ENCODE data around the gene MSI2. TPM values are rescaled to one million over a fixed set of nuclear protein-coding genes. Genes with fewer than 3 reads are reported as not detected.

The MSI2 gene
- total RNA-seq, 8 experiments from 2014 or later, result 33.0 to 114 (median 67.5) TPM

DNA sequence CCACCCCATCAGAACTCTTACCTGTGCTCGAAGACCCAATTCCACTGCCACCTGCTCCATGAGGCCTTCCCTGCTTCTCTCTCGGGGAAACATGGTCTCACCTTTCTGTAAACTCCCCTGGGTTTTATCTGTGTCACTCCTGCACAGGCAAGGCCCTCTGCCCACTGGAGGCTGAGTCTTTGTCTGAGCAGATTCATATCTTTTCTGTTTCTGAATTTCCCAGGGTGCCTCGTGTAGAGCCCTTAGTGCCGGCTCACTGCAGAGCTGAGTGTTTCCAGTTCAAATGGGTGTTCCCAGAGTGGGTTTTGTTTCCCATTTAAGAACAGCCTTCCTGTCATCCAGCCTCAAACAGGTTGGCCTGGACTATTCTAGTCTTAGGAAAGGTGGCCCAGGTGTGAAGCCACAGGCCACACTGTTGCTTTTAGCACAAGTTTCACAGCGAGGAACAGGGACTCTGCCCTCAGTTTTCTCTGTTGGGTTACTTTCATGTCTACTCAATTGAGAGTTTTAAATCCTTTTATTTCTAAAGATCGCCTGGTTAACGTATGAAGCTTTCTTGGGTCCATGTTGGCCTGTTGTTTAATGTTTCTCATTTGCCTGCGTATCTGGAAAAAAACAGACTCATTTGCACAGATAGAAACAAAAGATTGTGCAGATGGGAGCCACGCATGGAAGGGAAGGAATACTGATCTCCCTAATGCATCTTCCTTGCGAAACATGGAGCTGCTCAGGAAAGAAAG is 228.7 kb downstream of the MSI2 start:
- no peak for ATAC-seq (replicated peaks in 6 of 8)
- WGBS, 10 experiments, result 93 to 100% (median 98%) methylated on average over 1 to 9 of the region's 10 CpGs; no CpG with 5 or more reads in 1 of the 10 experiments
- in situ Hi-C loops (cut with MboI; ENCODE audit: low pct_unique_long_range_greater_than_20kb in 2 of 9, low sequenced_read_pairs in 9 of 9, unreplicated experiment in 9 of 9), result no loop called here
- peaks cover 64 to 66% of the 10 kb centered on the region in 2 donors for H3K4me1 ChIP-seq (replicated peaks in 1 of 2)
- peak overlapping the region in 1 of 2 donors; percentile 43 for H3K27ac ChIP-seq
- no peak overlapping the region for H3K4me3 ChIP-seq

DNA sequence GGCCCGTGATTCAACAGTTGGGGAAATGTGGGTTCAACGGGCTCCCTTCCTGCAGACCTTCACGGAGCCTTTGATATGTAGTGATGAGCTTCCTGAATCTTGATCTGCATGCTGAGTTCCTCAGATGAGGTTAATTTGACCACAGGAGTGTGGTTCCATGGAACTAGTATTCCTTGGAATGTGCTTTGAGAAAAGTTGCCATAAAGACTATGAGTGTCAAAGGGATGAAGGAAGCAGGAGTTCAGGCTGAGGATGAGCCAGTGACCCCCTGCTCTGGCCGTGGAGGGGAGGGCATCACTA is 229.2 kb downstream of the MSI2 start:
- no peak overlapping the region for H3K4me3 ChIP-seq
- peaks cover 64 to 65% of the 10 kb centered on the region in 2 donors for H3K4me1 ChIP-seq (replicated peaks in 1 of 2)
- ATAC-seq (replicated peaks in 6 of 8), result no peak
- peak overlapping the region; percentile 33 to 43 for H3K27ac ChIP-seq
- in situ Hi-C loops (cut with MboI; ENCODE audit: low pct_unique_long_range_greater_than_20kb in 2 of 9, low sequenced_read_pairs in 9 of 9, unreplicated experiment in 9 of 9), result no loop called here
- WGBS, 10 experiments, result 72 to 100% (median 90%) methylated on average over 1 to 3 of the region's 4 CpGs; no CpG with 5 or more reads in 5 of the 10 experiments

DNA sequence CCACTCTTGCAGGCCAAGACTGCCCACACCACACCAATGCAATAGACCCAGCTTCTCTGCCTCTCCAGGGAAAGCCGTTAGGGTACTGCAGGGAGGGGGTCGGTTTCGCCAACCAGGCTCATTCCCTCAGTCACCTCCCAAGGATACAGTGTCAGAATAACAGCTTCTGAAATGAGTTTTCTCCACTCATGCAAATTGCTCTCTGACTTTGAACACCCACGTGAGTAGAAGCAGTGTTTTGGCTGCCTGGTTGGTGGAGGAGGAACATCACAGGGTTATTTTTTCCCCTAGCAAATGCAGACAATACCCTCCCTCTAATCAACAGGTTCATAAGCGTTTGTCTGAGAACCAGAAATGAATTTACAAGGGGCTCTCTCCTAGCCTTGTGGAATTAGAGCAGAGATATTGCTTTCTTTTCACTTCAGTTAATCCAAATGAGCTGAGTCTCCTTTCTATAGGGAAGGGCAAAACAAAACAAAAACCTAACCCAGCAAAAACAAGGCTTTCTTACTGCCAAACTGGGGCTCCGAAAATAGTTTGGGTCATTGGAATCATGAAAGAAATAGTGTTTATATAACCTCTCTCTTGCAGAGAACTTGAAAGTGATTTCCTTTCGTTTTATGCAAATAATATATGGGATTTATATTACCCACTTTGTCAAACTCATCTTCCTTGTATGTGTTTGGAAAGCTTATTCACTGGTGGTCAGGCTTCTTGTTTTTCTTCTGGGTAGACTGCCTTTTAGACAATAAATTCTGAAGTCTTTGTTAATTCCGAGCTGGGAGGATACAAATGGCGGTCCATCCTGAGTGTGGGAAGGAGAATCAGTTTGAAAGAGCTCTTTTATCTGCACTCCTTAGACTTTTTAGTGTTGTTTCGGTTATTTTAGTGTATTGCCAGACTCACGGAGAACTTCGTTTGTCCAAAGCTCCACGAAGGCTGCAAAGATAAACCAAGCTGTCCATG is 229.9 kb downstream of the MSI2 start:
- in situ Hi-C loops (cut with MboI; ENCODE audit: low pct_unique_long_range_greater_than_20kb in 2 of 9, low sequenced_read_pairs in 9 of 9, unreplicated experiment in 9 of 9), result no loop called here
- H3K4me3 ChIP-seq, result no peak overlapping the region

DNA sequence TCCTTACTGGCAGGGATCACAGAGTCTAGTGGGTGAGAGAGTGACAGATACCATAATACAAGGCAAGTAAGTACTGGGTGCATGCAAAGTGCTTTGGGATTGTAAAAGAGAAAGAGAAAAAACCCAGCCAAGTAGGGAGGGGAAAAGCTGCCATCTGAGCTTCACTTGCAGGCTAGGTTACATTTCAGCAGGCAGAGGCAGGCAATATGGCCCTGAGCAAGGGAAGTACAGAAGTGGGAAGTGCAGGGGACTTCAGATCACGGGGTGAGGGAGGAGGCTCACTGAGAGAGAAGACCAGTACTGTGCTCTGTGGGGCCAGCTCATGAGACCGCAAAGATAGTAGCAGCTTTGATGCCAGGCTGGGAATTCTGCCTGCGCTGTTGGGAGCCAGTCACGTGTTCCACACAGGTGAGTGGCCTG is 230.6 kb downstream of the MSI2 start:
- peak in 6 of 8 experiments; percentile 15 to 62 (median 54) for ATAC-seq (replicated peaks in 6 of 8)
- 20 to 100% (median 65%) methylated on average over 1 to 3 of the region's 4 CpGs; no CpG with 5 or more reads in 3 of the 10 experiments for WGBS, 10 experiments
- H3K4me3 ChIP-seq, result no peak overlapping the region
- in situ Hi-C loops (cut with MboI; ENCODE audit: low pct_unique_long_range_greater_than_20kb in 2 of 9, low sequenced_read_pairs in 9 of 9, unreplicated experiment in 9 of 9), result no loop called here
- H3K4me1 ChIP-seq (replicated peaks in 1 of 2), result peaks cover 63 to 64% of the 10 kb centered on the region in 2 donors
- peak overlapping the region; percentile 49 to 79 for H3K27ac ChIP-seq

More for the DNA sequence above, 229.9 kb downstream of the MSI2 start:
- 0 to 100% (median 17%) methylated on average over 2 to 10 of the region's 13 CpGs for WGBS, 10 experiments
- peak overlapping the region; percentile 49 to 79 for H3K27ac ChIP-seq
- peak in 5 of 8 experiments; percentile 38 to 62 (median 57) for ATAC-seq (replicated peaks in 6 of 8)
- peaks cover 63 to 64% of the 10 kb centered on the region in 2 donors for H3K4me1 ChIP-seq (replicated peaks in 1 of 2)

DNA sequence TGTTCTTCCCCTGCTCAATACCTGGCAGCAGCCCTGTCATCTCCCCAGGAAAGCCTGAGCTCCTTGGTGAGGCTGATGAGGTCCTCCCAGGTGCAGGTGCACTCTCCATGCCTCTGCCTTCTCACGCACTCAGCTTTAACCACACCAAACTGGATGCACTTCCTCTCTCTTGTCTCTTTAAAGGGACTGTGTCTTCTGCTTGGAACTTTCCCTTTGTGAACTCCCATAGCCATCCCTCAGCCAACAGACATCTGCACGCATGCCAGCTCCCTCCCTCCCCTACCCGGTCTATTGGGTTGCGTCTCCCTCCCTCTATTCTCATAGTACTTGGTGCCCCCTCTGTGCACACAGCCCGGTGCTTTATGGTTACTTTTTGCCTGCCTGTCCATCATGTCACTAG is 231.2 kb downstream of the MSI2 start:
- in situ Hi-C loops (cut with MboI; ENCODE audit: low pct_unique_long_range_greater_than_20kb in 2 of 9, low sequenced_read_pairs in 9 of 9, unreplicated experiment in 9 of 9), result no loop called here
- WGBS, 10 experiments, result 8 to 100% (median 91%) methylated on average over 1 to 4 of the region's 5 CpGs; no CpG with 5 or more reads in 6 of the 10 experiments
- peak in 3 of 8 experiments; percentile 14 to 44 (median 19) for ATAC-seq (replicated peaks in 6 of 8)
- Histone ChIP-seq H3K4me3 (no peak overlapping the region), H3K27ac (peak overlapping the region; percentile 49 to 79), H3K4me1 (replicated peaks in 1 of 2) (peaks cover 63 to 64% of the 10 kb centered on the region in 2 donors)

DNA sequence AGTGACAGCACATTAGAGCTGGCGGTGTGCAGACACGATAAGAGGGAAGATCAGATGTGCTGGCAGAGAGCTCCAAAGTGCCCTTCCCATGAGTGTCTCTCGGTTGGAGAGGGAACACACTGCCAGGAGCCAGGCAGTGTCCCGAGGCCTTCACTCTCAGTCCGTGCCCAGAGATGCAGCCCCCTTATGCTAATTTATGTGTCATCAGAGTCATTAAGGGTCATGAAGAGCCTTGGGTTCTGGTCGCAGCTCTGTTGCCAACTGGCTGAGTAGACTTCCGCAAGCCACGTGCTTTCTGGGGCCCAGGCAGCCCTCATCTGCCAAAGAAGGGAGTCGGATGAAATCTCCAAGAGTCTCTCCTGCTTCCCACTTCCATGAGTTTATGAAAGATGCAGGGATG is 232.5 kb downstream of the MSI2 start:
- no peak overlapping the region for H3K4me3 ChIP-seq
- H3K4me1 ChIP-seq (replicated peaks in 1 of 2), result peaks cover 60 to 62% of the 10 kb centered on the region in 2 donors
- WGBS, 10 experiments, result 83 to 100% (median 100%) methylated on average over 1 to 4 of the region's 9 CpGs; no CpG with 5 or more reads in 5 of the 10 experiments
- ATAC-seq (replicated peaks in 6 of 8), result no peak
- no peak overlapping the region for H3K27ac ChIP-seq
- in situ Hi-C loops (cut with MboI; ENCODE audit: low pct_unique_long_range_greater_than_20kb in 2 of 9, low sequenced_read_pairs in 9 of 9, unreplicated experiment in 9 of 9), result no loop called here

DNA sequence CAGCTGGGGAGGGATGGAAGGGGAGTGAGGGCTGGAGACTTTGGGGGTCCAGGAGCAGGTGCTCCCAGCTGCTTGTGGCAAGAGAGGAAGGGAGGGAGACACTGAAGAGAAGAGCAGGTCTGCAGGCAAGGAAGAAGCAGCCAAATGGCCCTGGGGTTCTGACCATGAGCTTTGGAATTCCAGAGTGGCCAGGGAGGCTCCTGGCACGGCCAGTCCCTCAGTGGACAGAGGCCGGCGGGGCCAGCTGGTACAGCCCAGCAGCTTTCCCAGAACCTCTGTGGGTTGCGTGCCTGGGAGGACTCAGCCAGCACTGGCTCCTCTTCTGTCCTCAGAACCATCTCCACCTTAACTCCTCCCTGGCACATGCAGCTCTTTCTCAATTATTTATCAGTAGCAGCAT is 233.0 kb downstream of the MSI2 start:
- H3K4me1 ChIP-seq (replicated peaks in 1 of 2), result peaks cover 58 to 60% of the 10 kb centered on the region in 2 donors
- in situ Hi-C loops (cut with MboI; ENCODE audit: low pct_unique_long_range_greater_than_20kb in 2 of 9, low sequenced_read_pairs in 9 of 9, unreplicated experiment in 9 of 9), result no loop called here
- 100% methylated on average over 1 to 2 of the region's 4 CpGs; no CpG with 5 or more reads in 8 of the 10 experiments for WGBS, 10 experiments
- no peak overlapping the region for H3K4me3 ChIP-seq
- ATAC-seq (replicated peaks in 6 of 8), result no peak
- no peak overlapping the region for H3K27ac ChIP-seq

DNA sequence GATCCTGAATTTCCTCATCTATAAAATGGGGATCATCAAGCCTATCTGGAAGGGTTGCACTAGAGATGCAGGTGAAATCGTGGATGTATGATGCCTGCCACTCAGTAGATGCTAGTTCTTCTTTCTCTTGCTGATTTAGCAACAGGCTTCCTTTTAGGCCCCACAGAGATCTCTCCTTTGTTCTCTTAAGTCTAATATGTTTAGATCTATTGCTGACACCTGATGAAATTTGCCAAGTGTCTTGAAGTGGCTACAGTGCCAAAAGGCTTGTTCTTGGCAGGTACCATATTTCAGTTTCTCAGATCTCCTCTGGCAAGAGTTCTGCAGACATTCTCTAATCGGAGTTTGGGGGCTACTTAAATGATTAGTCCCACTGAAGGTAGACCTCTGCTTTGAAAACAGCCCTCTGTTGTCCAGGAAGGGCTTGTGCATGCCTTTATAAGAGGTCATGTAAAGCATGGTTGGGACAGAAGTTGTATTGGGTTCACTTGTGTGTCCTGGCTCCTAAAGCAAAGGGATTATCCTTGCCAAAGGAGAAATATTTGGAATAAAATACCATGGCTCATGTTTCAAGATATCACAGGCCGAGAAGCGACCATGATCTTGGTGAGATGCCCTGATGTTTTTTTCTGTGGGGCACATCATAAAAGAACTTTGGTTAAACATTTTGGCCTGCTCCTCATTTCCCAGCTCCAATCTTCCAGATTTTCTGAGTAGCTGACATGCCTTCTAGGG is 234.0 kb downstream of the MSI2 start:
- no peak overlapping the region for H3K4me3 ChIP-seq
- peaks cover 49 to 53% of the 10 kb centered on the region in 2 donors for H3K4me1 ChIP-seq (replicated peaks in 1 of 2)
- H3K27ac ChIP-seq, result no peak overlapping the region
- no peak for ATAC-seq (replicated peaks in 6 of 8)
- in situ Hi-C loops (cut with MboI; ENCODE audit: low pct_unique_long_range_greater_than_20kb in 2 of 9, low sequenced_read_pairs in 9 of 9, unreplicated experiment in 9 of 9), result no loop called here
- 77 to 100% (median 86%) methylated on average over 1 to 4 of the region's 4 CpGs; no CpG with 5 or more reads in 2 of the 10 experiments for WGBS, 10 experiments

DNA sequence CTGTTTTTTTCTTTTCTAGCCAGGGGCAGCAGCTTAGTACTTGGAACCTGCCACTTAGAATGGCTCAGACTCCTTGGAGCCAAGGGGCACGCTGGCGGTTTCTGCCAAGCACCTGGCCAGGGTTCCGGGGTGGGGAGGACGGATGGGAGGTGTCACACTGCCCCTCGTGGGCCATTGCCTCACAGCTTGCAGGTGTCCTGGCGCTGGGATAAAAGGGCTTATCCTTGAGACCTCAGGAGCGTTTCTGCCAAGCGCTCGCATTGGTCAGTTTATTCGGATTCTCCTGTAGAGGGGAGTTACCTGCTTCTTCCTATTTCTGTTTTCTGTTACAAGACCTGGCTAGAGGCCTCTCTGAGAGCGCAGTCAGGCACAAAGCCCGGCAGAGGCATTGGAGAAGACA is 234.6 kb downstream of the MSI2 start:
- no peak for ATAC-seq (replicated peaks in 6 of 8)

DNA sequence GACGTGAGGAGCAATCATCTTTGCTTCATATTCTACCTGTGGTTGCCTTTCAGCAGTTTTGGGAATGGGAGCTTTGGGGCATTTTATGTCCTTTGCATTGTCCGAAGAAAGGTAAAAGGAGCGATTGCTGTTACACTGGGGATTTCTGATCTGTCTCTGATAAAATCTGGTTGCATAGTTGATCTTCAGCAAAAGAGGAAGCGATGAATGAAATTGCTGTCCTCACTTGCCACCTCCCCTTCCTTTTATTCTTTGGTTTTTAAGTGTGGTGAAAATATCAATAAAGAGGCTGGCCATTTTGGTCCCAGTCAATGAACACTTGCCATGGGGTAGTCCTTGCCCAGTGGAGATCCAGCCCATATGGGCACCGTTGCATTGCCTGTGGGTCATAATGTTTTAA is 236.8 kb downstream of the MSI2 start:
- Histone ChIP-seq H3K27ac (no peak overlapping the region), H3K4me1 (replicated peaks in 1 of 2) (peaks cover 26 to 36% of the 10 kb centered on the region in 2 donors), H3K4me3 (no peak overlapping the region)
- WGBS, 10 experiments, result 79 to 100% (median 93%) methylated on average over 1 to 5 of the region's 5 CpGs; no CpG with 5 or more reads in 2 of the 10 experiments
- no peak for ATAC-seq (replicated peaks in 6 of 8)
- in situ Hi-C loops (cut with MboI; ENCODE audit: low pct_unique_long_range_greater_than_20kb in 2 of 9, low sequenced_read_pairs in 9 of 9, unreplicated experiment in 9 of 9), result no loop called here

More for the DNA sequence above, 234.6 kb downstream of the MSI2 start:
- Histone ChIP-seq H3K4me1 (replicated peaks in 1 of 2) (peaks cover 43 to 49% of the 10 kb centered on the region in 2 donors), H3K27ac (no peak overlapping the region), H3K4me3 (no peak overlapping the region)
- WGBS, 10 experiments, result 52 to 100% (median 90%) methylated on average over 1 to 6 of the region's 12 CpGs; no CpG with 5 or more reads in 4 of the 10 experiments
- in situ Hi-C loops (cut with MboI; ENCODE audit: low pct_unique_long_range_greater_than_20kb in 2 of 9, low sequenced_read_pairs in 9 of 9, unreplicated experiment in 9 of 9), result no loop called here

DNA sequence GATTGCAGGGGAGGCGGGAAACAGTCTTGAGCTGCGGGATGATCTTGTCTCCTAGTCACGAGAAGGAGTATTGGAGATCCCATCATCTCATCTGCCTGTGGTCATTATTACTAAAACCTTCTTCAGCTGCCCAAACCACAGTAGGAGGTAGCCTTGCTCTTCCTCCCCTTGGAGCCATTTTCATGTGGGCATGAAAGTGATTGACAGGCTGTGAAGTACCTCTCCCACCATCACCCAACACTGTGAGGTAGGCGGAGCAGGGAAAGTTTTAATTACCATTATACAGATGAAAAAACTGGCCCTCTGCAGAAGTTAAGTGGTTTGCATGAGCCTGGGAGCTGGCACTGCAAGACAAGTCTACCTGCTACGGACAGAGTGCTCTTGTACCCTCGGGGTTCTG is 237.3 kb downstream of the MSI2 start:
- H3K4me1 ChIP-seq (replicated peaks in 1 of 2), result peaks cover 27 to 34% of the 10 kb centered on the region in 2 donors
- in situ Hi-C loops (cut with MboI; ENCODE audit: low pct_unique_long_range_greater_than_20kb in 2 of 9, low sequenced_read_pairs in 9 of 9, unreplicated experiment in 9 of 9), result no loop called here
- 70 to 100% (median 84%) methylated on average over 1 to 5 of the region's 6 CpGs; no CpG with 5 or more reads in 2 of the 10 experiments for WGBS, 10 experiments
- H3K4me3 ChIP-seq, result no peak overlapping the region
- no peak for ATAC-seq (replicated peaks in 6 of 8)
- H3K27ac ChIP-seq, result no peak overlapping the region

DNA sequence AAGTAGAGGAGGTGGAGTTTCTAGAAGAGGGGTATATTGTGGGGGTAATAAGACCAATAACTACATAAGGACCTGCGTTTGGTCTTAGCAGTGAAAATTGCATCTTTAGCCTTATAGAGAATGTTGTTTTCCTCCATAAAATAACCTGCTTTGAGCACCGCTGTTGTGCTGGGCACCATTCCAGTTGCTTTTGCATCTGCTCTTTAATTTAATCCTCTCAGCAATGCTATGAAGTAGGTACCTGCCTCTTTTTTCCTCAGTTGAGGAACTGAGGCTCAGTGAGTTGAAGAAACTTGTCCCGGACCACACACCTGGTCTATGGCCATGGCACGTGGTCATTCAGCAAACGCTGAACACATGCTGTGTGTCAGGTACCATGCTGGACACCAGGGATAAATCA is 238.1 kb downstream of the MSI2 start:
- in situ Hi-C loops (cut with MboI; ENCODE audit: low pct_unique_long_range_greater_than_20kb in 2 of 9, low sequenced_read_pairs in 9 of 9, unreplicated experiment in 9 of 9), result no loop called here
- H3K4me1 ChIP-seq (replicated peaks in 1 of 2), result peaks cover 27 to 29% of the 10 kb centered on the region in 2 donors
- no peak overlapping the region for H3K4me3 ChIP-seq
- WGBS, 10 experiments, result 80 to 100% (median 98%) methylated on average over 1 to 4 of the region's 5 CpGs; no CpG with 5 or more reads in 2 of the 10 experiments
- H3K27ac ChIP-seq, result no peak overlapping the region
- no peak for ATAC-seq (replicated peaks in 6 of 8)

Measured in motor neuron (in vitro differentiated cells).